GM23338 (cell line): Measurements from ENCODE around the gene DLG4.

Experiments
- CREB1 ChIP-seq: fragments of 250-450 bp; sonication (Bioruptor Pico); IDR thresholded peaks from 2 replicates; pipeline ENCODE4 v1.5.0; 2020; ENCODE audit warnings: low read depth, mild to moderate bottlenecking, moderate library complexity
- CTCF ChIP-seq, 2 experiments: fragments of 200-600 bp in 1 of 2; sonication (generic) in 1 of 2; conservative IDR thresholded peaks; 2 replicates each; pipeline versions ENCODE4 v1.5.1 to v1.6.1; 2016 to 2017; ENCODE audit warnings: antibody characterized with exemption in 2 of 2, low read depth in 2 of 2, mild to moderate bottlenecking in 2 of 2, moderate library complexity in 1 of 2
- EZH2phosphoT487 ChIP-seq: fragments of 200-600 bp; sonication (generic); IDR thresholded peaks from one replicate; pipeline ENCODE4 v1.8.1; 2018; ENCODE audit warnings: antibody characterized with exemption; ENCODE audit not compliant: unreplicated experiment
- REST ChIP-seq: IDR thresholded peaks from one replicate; pipeline ENCODE4 v1.6.1; 2018; ENCODE audit warnings: antibody characterized with exemption; ENCODE audit not compliant: unreplicated experiment

- TF ChIP-seq CREB1 (CRISPR knock-in tag) (no peak; the same call in none of the 2 replicates), CTCF (conservative IDR thresholded peaks at IDR 0.05; ENCODE audit: low read depth in 2 of 2) (no peak), EZH2phosphoT487 (no peak), REST (no peak)
Observed at GRCh38 chr17:7251661-7252175, 32.1 kb upstream of the DLG4 start, which contains the start of gene CTDNEP1.
